Liver (tissue), 3 donors: ENCODE data around the gene LHFPL3.

Source experiments
- EGR1 ChIP-seq, 2 donors: IDR thresholded peaks; 2 replicates each; pipeline ENCODE4 v1.6.1; 2016 to 2018; ENCODE audit warnings: antibody characterized with exemption in 2 of 2, low read depth in 2 of 2
- GABPA ChIP-seq, 2 donors: IDR thresholded peaks in 1 of 2; conservative IDR thresholded peaks in 1 of 2; 2 replicates each; pipeline ENCODE4 v1.6.1; 2016; ENCODE audit warnings: antibody characterized with exemption in 2 of 2, mild to moderate bottlenecking in 1 of 2, moderate library complexity in 1 of 2
- JUND ChIP-seq, 2 donors: IDR thresholded peaks; 2 replicates each; pipeline ENCODE4 v1.6.1; 2016; ENCODE audit warnings: antibody characterized with exemption in 2 of 2
- SP1 ChIP-seq: IDR thresholded peaks from 2 replicates; pipeline ENCODE4 v1.6.1; 2018; ENCODE audit warnings: antibody characterized with exemption, mild to moderate bottlenecking
- TF ChIP-seq, protein P1 (sequence below): IDR thresholded peaks from 2 replicates; pipeline ENCODE4 v1.6.1; 2016; ENCODE audit warnings: antibody characterized with exemption
- TF ChIP-seq, protein P2 (sequence below): fragments of 150-350 bp; IDR thresholded peaks from 2 replicates; pipeline ENCODE4 v1.5.1; 2017; ENCODE audit warnings: improper control_type of control experiment, low read depth, low read length; ENCODE audit not compliant: missing input control
- TF ChIP-seq, protein P3 (sequence below): IDR thresholded peaks from 2 replicates; pipeline ENCODE4 v1.6.1; 2016; ENCODE audit warnings: antibody characterized with exemption, mild to moderate bottlenecking
- TF ChIP-seq, protein P4 (sequence below): IDR thresholded peaks from 2 replicates; pipeline ENCODE4 v1.6.1; 2016; ENCODE audit warnings: antibody characterized with exemption
- TF ChIP-seq, protein P5 (sequence below): IDR thresholded peaks from 2 replicates; pipeline ENCODE4 v1.6.1; 2016; ENCODE audit warnings: antibody characterized with exemption
- donor health status: healthy.
- donor health status: healthy.

DNA sequence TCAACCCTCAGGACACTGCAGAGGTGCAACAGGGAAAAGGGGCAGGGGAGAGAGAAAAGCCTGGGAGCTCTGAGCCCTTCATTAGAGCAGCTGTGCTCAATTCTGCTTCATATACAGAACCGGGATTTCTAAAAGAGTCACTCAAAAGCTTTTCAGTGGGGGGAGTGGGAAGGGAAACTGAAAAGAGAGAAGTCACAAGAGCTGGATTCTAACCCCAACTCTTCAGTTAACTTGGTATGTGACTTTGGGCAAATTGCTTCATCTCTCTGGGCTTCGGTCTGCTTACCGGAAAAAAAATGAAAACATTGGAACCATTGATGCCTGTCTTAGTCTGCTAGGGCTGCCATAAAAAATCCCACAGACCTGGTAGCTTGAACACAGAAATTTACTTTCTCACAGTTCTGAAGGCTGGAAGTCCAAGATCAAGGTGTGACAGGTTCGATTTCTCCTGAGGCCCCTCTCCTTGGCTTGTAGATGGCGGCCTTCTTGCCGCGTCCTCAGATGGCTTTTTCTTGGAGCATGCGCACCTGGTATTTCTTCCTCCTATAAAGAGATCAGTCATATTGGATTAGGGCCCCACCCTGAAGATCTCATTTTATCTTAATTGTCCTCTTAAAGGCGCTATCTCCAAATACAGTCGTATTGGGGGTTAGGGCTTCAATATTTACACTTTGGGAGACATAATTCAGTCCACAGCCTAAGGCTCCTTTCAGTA, 567.3 kb downstream of the LHFPL3 start:
- TF ChIP-seq, protein P1, sequence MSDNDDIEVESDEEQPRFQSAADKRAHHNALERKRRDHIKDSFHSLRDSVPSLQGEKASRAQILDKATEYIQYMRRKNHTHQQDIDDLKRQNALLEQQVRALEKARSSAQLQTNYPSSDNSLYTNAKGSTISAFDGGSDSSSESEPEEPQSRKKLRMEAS, result no peak
- TF ChIP-seq GABPA (IDR thresholded peaks at IDR 0.05 in 1 of 2, conservative IDR thresholded peaks at IDR 0.05 in 1 of 2) (no peak), SP1 (no peak), EGR1 (IDR thresholded peaks at IDR 0.05; ENCODE audit: low read depth in 2 of 2) (no peak), JUND (IDR thresholded peaks at IDR 0.05) (no peak)
- TF ChIP-seq, protein P2, sequence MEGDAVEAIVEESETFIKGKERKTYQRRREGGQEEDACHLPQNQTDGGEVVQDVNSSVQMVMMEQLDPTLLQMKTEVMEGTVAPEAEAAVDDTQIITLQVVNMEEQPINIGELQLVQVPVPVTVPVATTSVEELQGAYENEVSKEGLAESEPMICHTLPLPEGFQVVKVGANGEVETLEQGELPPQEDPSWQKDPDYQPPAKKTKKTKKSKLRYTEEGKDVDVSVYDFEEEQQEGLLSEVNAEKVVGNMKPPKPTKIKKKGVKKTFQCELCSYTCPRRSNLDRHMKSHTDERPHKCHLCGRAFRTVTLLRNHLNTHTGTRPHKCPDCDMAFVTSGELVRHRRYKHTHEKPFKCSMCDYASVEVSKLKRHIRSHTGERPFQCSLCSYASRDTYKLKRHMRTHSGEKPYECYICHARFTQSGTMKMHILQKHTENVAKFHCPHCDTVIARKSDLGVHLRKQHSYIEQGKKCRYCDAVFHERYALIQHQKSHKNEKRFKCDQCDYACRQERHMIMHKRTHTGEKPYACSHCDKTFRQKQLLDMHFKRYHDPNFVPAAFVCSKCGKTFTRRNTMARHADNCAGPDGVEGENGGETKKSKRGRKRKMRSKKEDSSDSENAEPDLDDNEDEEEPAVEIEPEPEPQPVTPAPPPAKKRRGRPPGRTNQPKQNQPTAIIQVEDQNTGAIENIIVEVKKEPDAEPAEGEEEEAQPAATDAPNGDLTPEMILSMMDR, result no peak
- TF ChIP-seq, protein P3, sequence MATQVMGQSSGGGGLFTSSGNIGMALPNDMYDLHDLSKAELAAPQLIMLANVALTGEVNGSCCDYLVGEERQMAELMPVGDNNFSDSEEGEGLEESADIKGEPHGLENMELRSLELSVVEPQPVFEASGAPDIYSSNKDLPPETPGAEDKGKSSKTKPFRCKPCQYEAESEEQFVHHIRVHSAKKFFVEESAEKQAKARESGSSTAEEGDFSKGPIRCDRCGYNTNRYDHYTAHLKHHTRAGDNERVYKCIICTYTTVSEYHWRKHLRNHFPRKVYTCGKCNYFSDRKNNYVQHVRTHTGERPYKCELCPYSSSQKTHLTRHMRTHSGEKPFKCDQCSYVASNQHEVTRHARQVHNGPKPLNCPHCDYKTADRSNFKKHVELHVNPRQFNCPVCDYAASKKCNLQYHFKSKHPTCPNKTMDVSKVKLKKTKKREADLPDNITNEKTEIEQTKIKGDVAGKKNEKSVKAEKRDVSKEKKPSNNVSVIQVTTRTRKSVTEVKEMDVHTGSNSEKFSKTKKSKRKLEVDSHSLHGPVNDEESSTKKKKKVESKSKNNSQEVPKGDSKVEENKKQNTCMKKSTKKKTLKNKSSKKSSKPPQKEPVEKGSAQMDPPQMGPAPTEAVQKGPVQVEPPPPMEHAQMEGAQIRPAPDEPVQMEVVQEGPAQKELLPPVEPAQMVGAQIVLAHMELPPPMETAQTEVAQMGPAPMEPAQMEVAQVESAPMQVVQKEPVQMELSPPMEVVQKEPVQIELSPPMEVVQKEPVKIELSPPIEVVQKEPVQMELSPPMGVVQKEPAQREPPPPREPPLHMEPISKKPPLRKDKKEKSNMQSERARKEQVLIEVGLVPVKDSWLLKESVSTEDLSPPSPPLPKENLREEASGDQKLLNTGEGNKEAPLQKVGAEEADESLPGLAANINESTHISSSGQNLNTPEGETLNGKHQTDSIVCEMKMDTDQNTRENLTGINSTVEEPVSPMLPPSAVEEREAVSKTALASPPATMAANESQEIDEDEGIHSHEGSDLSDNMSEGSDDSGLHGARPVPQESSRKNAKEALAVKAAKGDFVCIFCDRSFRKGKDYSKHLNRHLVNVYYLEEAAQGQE, result no peak
- TF ChIP-seq, protein P4, sequence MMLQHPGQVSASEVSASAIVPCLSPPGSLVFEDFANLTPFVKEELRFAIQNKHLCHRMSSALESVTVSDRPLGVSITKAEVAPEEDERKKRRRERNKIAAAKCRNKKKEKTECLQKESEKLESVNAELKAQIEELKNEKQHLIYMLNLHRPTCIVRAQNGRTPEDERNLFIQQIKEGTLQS, result no peak
- TF ChIP-seq, protein P5, sequence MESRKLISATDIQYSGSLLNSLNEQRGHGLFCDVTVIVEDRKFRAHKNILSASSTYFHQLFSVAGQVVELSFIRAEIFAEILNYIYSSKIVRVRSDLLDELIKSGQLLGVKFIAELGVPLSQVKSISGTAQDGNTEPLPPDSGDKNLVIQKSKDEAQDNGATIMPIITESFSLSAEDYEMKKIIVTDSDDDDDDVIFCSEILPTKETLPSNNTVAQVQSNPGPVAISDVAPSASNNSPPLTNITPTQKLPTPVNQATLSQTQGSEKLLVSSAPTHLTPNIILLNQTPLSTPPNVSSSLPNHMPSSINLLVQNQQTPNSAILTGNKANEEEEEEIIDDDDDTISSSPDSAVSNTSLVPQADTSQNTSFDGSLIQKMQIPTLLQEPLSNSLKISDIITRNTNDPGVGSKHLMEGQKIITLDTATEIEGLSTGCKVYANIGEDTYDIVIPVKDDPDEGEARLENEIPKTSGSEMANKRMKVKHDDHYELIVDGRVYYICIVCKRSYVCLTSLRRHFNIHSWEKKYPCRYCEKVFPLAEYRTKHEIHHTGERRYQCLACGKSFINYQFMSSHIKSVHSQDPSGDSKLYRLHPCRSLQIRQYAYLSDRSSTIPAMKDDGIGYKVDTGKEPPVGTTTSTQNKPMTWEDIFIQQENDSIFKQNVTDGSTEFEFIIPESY, result no peak
